DMS79 (cell line): ENCODE measurements around the gene BCAR1.
"Not testable (repeated sequence)": the region's sequence is repeated elsewhere in the genome, so short reads cannot be mapped to it uniquely, and the experiment has no call there.

ENCODE experiments used
- DNase-seq: peaks from one replicate; lab custom pipeline; 2025; lab: John Stamatoyannopoulos, UW

BCAR1 gene, protein sequence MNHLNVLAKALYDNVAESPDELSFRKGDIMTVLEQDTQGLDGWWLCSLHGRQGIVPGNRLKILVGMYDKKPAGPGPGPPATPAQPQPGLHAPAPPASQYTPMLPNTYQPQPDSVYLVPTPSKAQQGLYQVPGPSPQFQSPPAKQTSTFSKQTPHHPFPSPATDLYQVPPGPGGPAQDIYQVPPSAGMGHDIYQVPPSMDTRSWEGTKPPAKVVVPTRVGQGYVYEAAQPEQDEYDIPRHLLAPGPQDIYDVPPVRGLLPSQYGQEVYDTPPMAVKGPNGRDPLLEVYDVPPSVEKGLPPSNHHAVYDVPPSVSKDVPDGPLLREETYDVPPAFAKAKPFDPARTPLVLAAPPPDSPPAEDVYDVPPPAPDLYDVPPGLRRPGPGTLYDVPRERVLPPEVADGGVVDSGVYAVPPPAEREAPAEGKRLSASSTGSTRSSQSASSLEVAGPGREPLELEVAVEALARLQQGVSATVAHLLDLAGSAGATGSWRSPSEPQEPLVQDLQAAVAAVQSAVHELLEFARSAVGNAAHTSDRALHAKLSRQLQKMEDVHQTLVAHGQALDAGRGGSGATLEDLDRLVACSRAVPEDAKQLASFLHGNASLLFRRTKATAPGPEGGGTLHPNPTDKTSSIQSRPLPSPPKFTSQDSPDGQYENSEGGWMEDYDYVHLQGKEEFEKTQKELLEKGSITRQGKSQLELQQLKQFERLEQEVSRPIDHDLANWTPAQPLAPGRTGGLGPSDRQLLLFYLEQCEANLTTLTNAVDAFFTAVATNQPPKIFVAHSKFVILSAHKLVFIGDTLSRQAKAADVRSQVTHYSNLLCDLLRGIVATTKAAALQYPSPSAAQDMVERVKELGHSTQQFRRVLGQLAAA

DNA sequence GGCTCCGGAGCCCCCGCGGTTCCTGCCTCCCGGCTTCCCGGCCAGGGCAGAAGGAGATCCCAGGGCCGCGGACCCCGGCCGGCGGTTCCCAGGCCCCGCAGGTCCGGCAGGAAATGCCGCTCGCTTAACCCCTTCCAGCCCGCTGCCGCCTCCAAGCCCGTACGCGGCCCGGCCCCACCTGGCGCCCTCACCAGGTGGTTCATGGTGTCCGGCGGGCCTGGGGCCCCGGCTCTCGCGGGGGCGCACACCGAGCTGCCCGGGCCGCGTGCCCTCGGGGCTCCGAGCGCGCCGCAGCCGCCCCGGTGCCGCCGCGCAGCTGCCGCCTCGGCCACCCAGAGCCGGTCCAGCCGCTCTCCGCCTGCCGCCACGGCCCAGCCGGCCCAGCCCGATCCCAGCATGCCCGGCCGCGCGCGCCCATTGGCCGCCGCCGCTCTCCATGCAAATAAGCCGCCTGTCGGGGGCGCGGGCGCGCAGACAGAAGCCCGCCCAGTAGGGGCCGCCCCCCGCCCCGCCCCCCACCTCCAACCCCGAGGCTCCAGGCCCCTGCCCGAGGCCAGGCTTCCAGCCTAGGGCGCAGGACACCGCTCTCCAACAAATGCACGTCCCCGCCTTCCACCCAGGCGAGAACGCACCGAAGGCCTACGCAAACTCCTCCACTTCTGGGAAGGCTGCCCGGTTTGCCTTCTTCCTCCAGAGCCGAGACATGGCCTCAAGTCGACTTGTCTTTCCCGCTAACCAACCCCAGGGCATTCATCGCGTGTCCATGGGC, at the start of gene BCAR1:
TSS of gene BCAR1 (minus strand) at position 345 of the 769 bp plus-strand sequence. CDS start at position 203, 142 bp downstream.
- DNase-seq: no peak

GRCh38 chr16:75298267-75298666, 46.8 kb upstream of the BCAR1 start:
- DNase-seq: no peak

DNA sequence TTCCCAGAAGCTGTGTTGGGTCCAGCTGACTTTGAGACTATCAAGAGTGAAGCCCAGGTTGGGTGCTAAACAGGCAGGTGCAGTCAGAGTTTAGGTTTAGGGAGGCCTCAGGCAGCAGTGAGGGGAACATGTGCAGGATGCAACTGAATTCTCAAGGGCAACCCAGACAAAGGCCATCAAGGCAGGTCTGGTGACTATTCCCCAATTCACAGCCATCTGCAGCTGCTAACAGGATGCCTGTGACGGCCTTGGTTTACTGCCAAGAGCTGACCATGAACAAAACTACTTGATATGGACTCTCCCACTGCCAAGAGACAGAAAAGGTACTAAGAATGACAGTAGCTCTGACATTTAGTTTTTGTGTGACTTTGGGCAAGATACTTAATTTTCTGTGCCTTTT, 45.2 kb upstream of the BCAR1 start:
- peak; percentile 5 for DNase-seq

- no peak for DNase-seq
These were observed 43.5 kb upstream of the BCAR1 start for GRCh38 chr16:75294773-75295459.

GRCh38 chr16:75293772-75294171, 42.3 kb upstream of the BCAR1 start:
- DNase-seq: no peak

DNA sequence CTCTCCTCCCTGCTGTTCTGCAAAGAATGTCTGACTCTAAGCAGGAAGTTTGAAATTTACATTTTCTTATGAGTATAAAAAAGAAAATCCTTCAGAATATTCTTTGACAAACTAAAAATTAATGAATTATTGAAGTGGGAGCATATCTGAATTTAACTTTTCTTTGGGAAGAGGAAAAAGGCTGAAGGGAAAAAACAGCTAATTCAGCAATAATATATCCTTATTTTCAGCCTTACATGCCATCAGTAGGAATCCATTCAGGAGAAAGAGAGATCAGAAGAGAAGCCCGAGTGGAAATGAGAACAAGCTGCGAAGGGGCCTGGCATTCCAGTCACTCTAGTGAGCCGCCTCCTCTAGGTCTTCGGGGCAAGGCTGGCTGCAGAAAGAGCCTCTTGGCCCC, 41.7 kb upstream of the BCAR1 start:
- DNase-seq: no peak

DNA sequence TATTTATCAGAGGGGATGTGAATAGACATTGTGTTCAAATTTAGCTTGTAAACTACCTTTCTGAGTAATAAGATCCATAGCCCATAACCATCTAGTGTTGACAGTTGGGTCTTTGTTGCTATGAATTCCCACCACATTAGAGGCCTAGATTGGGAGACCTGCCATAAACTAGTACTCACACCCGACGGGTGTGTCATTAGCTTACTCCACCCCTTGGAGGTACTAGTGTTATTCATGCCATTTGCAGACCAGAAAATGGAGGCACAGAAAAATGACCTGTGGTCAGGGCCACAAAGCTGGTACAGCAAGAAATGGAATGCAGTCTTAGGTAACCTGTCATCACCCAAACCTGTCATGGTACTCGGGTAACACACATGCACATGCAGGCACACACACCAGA, 41.3 kb upstream of the BCAR1 start:
- DNase-seq: no peak

- no peak for DNase-seq
These were observed 37.8 kb upstream of the BCAR1 start for GRCh38 chr16:75289189-75289588.

DNA sequence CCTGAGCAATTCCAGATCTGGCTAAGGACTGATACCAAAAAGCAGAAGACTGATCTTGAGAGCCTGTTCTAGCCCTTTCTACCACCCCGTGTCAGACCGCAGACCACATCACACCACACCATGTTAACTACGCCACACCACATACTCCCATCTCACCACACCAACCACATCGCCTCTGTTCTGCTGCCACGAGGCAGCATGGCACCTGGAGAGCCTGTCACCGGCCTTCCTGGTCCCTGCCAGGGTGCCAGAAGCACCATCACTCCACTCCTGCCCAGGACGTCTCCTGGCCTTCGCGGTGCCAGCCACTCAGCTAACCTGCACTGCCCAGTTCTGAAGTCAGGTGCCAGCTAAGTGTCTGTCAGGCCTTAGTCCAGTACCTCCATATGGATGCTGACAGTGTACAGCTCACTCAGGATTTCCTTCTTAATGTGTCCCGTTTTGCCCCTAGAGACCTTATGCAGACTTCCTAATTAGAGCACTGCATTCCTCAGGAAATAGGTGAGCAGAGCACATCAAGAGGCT, 37.2 kb upstream of the BCAR1 start:
- DNase-seq: no peak

- DNase-seq: no peak
These were observed 36.8 kb upstream of the BCAR1 start for GRCh38 chr16:75288181-75288580.

GRCh38 chr16:75287708-75288107, 36.3 kb upstream of the BCAR1 start:
- DNase-seq: no peak

- DNase-seq: no peak
These were observed 35.0 kb upstream of the BCAR1 start for GRCh38 chr16:75286389-75286788.

DNA sequence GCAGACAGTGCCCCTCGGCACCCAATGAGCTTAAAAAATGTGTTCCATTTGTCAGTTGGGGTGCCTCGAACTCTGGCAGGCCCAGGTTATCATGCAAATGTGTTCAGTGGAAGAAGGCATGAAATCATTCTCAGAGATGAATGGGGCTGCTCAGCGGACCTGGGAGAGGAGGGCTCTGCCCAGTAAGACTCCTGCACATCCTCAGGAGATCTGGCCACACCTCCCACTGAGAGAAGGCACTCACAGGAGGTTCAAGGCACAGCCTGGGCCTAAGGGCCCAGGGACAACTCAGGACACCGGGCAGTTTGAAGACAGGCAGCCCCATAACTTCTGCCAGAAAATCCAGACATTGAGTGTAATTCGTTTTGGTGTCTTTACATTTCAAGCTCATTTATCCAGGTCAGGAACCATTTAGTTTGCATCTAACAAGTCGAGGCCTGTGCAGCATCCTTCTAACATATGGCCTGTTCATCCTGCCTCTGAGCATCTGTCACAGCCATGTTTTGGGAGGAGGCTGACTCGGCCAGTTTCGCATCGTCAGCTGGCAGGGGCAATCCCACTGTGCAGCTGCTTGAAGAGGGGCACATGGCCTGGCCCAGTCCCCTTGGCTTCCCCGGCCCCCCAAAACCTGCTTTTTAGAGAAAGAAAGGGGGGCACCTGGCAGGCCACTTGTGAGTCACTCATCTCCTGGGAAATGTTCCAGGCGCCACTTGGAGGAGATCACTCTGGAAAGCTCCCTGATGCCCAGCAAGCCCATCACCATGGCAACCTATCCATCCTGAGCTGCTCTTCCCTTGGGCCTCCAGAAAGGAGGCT, 31.2 kb upstream of the BCAR1 start:
- no peak for DNase-seq

- no peak for DNase-seq
These were observed 30.4 kb upstream of the BCAR1 start for GRCh38 chr16:75281826-75282225.

DNA sequence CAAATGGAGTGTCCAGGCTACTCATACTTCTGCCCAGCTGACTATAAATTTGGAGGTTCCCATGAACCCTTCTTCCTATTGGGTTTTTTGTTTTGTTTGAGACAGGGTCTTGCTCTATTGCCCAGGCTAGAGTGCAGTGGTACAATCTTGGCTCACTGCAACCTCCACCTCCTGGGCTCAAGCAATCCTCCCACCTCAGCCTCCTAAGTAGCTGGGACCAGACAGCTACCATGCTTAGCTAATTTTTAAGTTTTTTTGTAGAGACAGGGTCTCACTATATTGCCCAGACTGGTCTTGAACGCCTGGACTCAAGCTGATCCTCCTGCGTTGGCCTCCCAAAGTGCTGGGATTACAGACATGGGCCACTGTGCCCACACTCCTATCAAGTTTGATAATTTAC, 29.6 kb upstream of the BCAR1 start:
- not testable (repeated sequence) for DNase-seq

DNA sequence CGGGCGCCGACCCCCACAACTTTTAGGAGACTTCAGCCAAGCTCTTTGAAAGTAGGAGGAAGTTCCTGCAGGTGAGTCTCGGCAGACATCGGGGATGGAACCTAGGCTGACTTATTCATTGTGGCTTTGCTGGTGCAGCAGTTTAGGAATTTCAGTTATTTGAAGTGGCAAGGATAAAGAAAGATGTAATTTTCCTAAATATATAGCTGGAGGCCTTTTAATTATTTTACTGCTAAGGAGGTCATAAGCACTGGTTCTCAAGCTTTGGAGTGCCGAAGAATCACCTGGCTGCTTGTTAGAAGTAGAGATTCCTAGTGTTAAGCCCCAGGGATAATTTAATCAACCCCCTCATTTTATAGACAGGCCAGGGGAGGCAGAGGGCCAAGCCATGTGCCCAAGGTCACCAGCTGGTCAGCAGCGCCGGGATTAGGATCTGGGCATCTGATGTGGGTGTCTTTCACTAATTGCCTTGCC, 28.9 kb upstream of the BCAR1 start:
- no peak for DNase-seq

- no peak for DNase-seq
These were observed 27.9 kb upstream of the BCAR1 start for GRCh38 chr16:75279305-75279704.

DNA sequence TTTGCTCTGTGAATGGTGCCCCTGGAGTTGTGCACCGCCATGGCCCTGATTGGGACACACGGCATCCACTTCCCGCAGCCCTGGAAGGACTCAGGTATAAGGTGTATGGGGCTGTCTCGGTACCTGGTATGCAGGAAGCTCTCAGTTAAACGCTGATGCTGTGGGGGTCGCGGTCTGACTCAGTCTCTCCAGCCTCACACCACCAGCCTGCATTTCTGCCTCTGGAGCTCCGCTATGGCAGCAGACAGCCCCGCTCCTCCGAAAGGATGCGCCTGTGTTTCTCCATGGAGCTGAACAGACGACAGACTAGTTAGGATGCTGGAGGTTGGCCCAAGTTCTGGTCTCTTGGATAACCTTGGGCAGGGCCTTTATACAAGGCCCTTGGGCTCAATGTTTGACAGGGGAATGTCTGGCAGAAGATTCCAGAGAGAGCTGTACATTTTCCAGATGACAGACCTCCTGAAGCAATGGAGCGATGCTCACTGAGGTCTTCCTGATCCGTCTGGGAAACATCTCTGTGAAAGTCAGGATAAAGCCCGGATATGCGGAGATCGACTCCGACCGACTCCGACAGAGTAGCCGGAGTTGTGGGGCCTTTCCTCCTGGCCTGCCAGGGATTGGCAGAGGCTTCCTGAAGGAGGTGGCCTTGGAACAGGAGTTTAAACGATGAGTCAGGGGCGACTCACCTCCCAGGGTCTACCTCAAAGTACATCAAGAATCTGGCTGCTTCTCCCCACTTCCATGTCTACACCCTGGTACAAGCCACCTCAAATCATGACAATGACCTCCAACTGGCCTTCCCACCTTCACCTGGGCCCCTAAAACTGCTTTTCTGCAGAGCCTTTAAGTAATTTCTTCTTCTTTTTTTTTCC, 21.9 kb upstream of the BCAR1 start:
- no peak for DNase-seq

GRCh38 chr16:75272629-75273028, 21.2 kb upstream of the BCAR1 start:
- DNase-seq: not testable (repeated sequence)
